Measurements from ENCODE around the gene RHBDD3.

DNA sequence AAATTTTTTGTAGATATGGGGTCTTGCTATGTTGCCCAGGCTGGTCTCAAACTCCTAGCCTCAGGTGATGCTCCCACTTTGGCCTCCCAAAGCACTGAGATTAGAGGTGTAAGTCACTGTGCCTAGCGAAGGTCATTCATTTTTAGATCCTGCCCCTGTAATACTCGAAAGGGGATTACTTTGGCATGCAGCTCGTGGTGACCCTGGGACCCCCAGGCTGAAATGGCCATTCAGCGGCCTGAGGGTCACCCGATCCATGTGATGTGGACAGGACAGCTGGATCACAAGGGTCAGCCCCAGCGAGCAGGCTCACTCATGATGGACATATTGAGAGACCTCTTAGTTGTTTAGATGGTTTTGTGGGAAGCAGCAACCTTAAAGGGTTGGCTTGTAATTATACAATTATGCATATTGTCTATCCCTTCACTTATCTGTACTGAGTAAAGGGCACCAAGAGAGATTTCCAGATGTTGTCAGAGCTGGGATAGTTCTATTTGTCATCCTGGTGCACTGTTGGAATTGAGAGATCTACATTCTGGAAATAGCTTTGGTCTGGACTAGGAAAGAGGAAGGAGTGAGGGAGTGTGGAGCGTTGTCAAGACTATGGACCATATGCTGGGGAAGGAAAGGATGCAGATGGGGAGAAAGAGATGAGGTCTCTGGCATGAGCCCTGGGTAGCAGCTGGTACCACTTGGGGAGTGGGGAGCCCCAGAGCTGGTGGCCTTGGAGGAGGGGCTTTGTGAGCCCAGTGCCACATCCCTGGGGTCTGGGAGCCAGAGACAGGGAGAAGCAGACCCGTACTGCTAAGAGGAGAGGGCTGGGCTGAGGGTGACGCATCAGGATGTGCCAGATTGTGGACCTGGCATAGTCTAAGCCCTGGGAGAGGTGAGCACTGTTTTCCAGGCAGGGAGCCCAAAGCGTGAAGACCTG, 15.5 kb downstream of the RHBDD3 start:
- TF ChIP-seq, protein P1, sequence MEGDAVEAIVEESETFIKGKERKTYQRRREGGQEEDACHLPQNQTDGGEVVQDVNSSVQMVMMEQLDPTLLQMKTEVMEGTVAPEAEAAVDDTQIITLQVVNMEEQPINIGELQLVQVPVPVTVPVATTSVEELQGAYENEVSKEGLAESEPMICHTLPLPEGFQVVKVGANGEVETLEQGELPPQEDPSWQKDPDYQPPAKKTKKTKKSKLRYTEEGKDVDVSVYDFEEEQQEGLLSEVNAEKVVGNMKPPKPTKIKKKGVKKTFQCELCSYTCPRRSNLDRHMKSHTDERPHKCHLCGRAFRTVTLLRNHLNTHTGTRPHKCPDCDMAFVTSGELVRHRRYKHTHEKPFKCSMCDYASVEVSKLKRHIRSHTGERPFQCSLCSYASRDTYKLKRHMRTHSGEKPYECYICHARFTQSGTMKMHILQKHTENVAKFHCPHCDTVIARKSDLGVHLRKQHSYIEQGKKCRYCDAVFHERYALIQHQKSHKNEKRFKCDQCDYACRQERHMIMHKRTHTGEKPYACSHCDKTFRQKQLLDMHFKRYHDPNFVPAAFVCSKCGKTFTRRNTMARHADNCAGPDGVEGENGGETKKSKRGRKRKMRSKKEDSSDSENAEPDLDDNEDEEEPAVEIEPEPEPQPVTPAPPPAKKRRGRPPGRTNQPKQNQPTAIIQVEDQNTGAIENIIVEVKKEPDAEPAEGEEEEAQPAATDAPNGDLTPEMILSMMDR (IDR thresholded peaks at IDR 0.05): no peak
- no peak for TF ChIP-seq POLR2A (IDR thresholded peaks at IDR 0.05)
- no peak for TF ChIP-seq POLR2AphosphoS5 (IDR thresholded peaks at IDR 0.05)
